Peyer's patch (tissue), 4 donors: ENCODE measurements around the gene ZNF451. TPM values are rescaled to one million over a fixed set of nuclear protein-coding genes. Genes with fewer than 3 reads are reported as not detected.

Experiments used
- DNase-seq, 3 donors: peaks; one replicate each; pipeline ENCODE4 v3.0.0-alpha.2; 2017 to 2019
- H3K27ac ChIP-seq, 4 donors: fragments of 200-600 bp; sonication (generic); one replicate each; pipeline ENCODE4 v1.5.1; 2016 to 2019
- H3K27me3 ChIP-seq, 2 donors: fragments of 200-600 bp; sonication (generic); one replicate each; pipeline ENCODE4 v1.5.1; 2019
- H3K36me3 ChIP-seq, 3 donors: fragments of 200-600 bp; sonication (generic); one replicate each; pipeline ENCODE4 v1.5.1; 2016 to 2019
- H3K4me1 ChIP-seq, 4 donors: fragments of 200-600 bp; sonication (generic); one replicate each; pipeline ENCODE4 v1.5.1; 2016 to 2019
- H3K4me3 ChIP-seq, 4 donors: fragments of 200-600 bp; sonication (generic); 1 replicate in 3 of 4; 2 replicates in 1 of 4; pipeline ENCODE4 v1.5.1; 2016 to 2019; ENCODE audit warnings: mild to moderate bottlenecking in 1 of 4
- H3K9me3 ChIP-seq, 4 donors: fragments of 200-600 bp; sonication (generic); one replicate each; pipeline ENCODE4 v1.5.1; 2016 to 2019; ENCODE audit warnings: mild to moderate bottlenecking in 1 of 4
- POLR2A ChIP-seq, 2 donors: fragments of 450-650 bp; IDR thresholded peaks; one replicate each; pipeline ENCODE4 v1.5.1; 2017; ENCODE audit warnings: antibody characterized with exemption in 2 of 2, mild to moderate bottlenecking in 2 of 2, moderate library complexity in 2 of 2
- total RNA-seq, 4 donors: library from RNA; depleted of rRNA; stranded (reverse); fragments of >200 nt; gene quantifications; one replicate each; pipeline ENCODE4 v1.1.0, GENCODE V29; 2016
- TF ChIP-seq, protein P1 (sequence below), 6 experiments: fragments of 450-650 bp in 4 of 6; fragments of 200-600 bp in 2 of 6; sonication (generic) in 1 of 6; IDR thresholded peaks; one replicate each; pipeline ENCODE4 v1.5.1; 2017 to 2019; ENCODE audit warnings: antibody characterized with exemption in 6 of 6, mild to moderate bottlenecking in 3 of 6, moderate library complexity in 1 of 6

Gene ZNF451
- total RNA-seq, 4 donors from 2014 or later: 44.5 to 106 (median 54.9) TPM

DNA sequence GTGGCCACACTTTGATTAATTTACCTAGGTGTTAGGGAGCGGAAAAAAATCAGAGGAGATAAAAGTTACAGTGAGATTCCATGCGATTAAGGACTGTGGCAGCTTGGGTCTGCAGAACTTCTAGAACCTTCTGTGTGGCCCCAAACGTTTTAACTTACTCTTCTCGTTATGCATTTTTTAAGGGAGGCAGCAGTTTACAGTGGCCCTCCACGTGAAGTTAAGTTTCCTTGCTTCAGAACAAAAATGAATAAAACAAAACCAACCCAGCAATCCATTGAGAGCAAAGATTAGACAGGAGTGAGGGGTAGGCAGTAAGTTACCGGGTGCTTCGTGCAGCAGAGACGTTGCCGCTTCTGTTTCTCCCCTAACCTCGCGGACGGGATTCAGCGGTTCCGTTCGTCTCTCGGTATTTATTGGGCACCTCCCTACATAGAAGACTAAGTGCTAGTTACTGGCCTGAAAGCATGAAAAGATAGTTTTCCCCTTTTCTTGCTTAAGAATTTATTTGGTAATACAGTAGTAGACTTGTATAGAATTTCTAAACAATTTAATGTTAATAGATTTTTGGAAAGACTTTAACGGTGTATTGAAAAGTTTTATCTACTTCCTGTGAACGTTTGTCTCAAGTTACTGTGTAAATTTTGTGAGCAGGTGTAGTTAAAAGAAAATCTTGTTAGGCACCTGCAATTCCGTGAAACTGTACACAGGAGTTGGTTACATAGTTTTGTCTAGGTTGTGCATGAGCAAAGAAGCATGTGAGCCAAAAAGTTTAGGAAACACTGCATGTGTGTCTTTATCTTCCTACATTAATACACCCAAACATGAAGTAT, 83.3 kb downstream of the ZNF451 start:
- Histone ChIP-seq H3K4me1 (no peaks in the 10 kb centered on the region), H3K9me3 (no peaks in the 10 kb centered on the region), H3K36me3 (no peaks in the 10 kb centered on the region), H3K27ac (peak overlapping the region; percentile 81 to 90 (median 88)), H3K27me3 (no peaks in the 10 kb centered on the region), H3K4me3 (peak overlapping the region; percentile 56 to 77 (median 73))
- DNase-seq: peak in 2 of 3 donors; percentile 45 to 59
- TF ChIP-seq, protein P1, sequence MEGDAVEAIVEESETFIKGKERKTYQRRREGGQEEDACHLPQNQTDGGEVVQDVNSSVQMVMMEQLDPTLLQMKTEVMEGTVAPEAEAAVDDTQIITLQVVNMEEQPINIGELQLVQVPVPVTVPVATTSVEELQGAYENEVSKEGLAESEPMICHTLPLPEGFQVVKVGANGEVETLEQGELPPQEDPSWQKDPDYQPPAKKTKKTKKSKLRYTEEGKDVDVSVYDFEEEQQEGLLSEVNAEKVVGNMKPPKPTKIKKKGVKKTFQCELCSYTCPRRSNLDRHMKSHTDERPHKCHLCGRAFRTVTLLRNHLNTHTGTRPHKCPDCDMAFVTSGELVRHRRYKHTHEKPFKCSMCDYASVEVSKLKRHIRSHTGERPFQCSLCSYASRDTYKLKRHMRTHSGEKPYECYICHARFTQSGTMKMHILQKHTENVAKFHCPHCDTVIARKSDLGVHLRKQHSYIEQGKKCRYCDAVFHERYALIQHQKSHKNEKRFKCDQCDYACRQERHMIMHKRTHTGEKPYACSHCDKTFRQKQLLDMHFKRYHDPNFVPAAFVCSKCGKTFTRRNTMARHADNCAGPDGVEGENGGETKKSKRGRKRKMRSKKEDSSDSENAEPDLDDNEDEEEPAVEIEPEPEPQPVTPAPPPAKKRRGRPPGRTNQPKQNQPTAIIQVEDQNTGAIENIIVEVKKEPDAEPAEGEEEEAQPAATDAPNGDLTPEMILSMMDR (IDR thresholded peaks at IDR 0.05): no peak
- TF ChIP-seq POLR2A (IDR thresholded peaks at IDR 0.05): no peak

DNA sequence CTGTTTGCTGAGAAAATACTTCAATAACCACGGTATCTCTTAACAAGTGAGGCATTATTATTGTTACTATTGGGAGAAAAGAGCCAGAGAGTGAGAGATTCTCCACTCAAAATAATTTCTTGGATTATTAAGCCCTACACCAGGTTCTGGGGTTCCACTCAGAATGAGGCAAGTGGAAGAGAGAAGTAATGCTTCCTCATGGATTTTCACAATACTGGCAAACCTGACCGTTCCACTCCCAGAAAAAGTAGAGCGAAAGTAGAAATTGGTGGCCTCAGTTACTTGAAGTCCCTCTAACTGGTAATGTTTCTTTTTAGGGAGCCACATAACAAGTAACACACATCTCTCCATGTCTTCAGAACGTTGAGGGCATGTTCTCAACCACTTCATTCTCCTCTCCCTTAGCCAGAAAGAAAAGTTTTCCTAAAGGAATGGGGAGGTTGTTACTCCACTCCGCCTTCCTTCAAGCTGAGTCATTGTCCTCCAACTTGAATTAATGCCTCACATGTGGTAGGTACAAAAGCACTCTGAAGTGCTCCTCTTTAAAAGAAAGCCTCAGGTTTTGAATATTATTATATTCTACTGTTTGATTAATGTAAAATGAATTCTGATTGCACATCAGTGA, 84.0 kb downstream of the ZNF451 start:
- no peaks in the 10 kb centered on the region for H3K4me1 ChIP-seq
- peak overlapping the region in 2 of 4 donors; percentile 90 for H3K27ac ChIP-seq
- TF ChIP-seq, protein P1 (IDR thresholded peaks at IDR 0.05): no peak
- TF ChIP-seq POLR2A (IDR thresholded peaks at IDR 0.05): no peak
- DNase-seq: no peak
- H3K9me3 ChIP-seq: no peaks in the 10 kb centered on the region
- no peaks in the 10 kb centered on the region for H3K36me3 ChIP-seq
- peak overlapping the region; percentile 56 to 77 (median 73) for H3K4me3 ChIP-seq
- H3K27me3 ChIP-seq: no peaks in the 10 kb centered on the region

- H3K4me3 ChIP-seq: peak overlapping the region in 1 of 4 donors; percentile 70
- no peak for TF ChIP-seq POLR2A (IDR thresholded peaks at IDR 0.05)
- TF ChIP-seq, protein P1 (IDR thresholded peaks at IDR 0.05): no peak
- H3K4me1 ChIP-seq: no peaks in the 10 kb centered on the region
- H3K27me3 ChIP-seq: no peaks in the 10 kb centered on the region
- peak overlapping the region in 1 of 4 donors; percentile 90 for H3K27ac ChIP-seq
- H3K9me3 ChIP-seq: no peaks in the 10 kb centered on the region
- no peak for DNase-seq
- no peaks in the 10 kb centered on the region for H3K36me3 ChIP-seq
Measured at GRCh38 chr6:57174511-57174907, 84.5 kb downstream of the ZNF451 start.

DNA sequence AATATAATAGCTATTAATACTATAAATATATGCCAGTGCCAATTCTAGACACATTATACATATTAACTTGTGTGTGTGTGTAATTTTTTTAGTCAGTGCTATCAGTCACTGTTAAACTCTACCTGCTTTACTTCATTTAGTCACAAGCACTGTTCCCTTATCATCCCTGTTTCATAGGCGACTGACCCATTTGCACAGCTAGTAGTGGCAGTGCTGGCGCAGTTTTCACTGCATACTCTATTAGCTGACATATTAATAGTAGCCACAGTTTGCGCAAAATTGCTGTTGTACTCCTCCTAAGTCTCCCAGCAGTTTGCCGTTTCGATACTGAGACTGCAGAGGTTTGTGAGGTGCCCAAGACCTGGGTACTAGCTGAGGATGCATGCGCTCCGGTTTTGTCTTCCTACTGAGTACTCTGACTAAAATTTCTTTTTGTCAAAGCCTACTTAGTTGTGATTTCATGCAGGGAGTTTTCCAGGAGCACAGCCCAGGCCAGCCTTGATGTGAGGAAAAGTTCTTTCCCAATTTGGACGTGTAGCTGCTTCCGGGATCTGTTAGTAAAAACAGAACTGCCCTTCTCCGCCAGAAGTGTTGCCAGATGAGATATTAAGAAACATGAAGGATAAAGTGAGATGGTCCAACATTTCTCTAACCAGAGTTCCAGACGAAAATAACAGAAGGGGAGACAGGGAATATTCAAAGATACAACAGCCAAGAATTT, 87.7 kb downstream of the ZNF451 start:
- TF ChIP-seq, protein P1 (IDR thresholded peaks at IDR 0.05): no peak
- TF ChIP-seq POLR2A (IDR thresholded peaks at IDR 0.05): no peak
- H3K36me3 ChIP-seq: no peaks in the 10 kb centered on the region
- no peaks in the 10 kb centered on the region for H3K4me1 ChIP-seq
- H3K9me3 ChIP-seq: no peaks in the 10 kb centered on the region
- H3K4me3 ChIP-seq: no peak overlapping the region
- DNase-seq: peak in 1 of 3 donors; percentile 52
- H3K27ac ChIP-seq: peak overlapping the region; percentile 5 to 90 (median 29)
- no peaks in the 10 kb centered on the region for H3K27me3 ChIP-seq

DNA sequence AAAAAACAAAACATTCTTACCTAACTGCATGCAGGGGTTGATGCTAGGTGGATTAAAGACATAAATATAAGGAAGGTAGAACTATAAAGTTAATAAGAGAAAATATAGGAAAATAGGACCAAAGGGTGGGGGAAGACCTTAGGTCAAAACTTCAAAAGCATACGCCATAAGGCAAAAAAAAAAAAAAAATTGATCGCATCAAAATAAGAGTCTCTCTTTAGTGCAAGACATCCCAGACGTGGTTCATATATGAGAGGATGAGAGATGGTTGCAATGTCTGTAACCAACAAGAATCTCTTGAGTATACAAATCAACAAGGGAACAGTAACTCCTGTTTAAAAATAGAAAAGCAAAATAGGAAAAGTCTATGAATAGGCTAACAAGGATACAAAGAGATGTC, 90.6 kb downstream of the ZNF451 start:
- H3K4me3 ChIP-seq: no peak overlapping the region
- no peaks in the 10 kb centered on the region for H3K4me1 ChIP-seq
- no peak overlapping the region for H3K27ac ChIP-seq
- no peaks in the 10 kb centered on the region for H3K36me3 ChIP-seq
- TF ChIP-seq, protein P1 (IDR thresholded peaks at IDR 0.05): no peak
- no peak for TF ChIP-seq POLR2A (IDR thresholded peaks at IDR 0.05)
- H3K9me3 ChIP-seq: no peaks in the 10 kb centered on the region
- H3K27me3 ChIP-seq: no peaks in the 10 kb centered on the region
- DNase-seq: no peak
